Psoas muscle (tissue), 8 donors: ENCODE data around the gene GLE1. TPM values are rescaled to one million over a fixed set of nuclear protein-coding genes. Genes with fewer than 3 reads are reported as not detected.

Experiments
- ATAC-seq, 4 donors: fragments of 200-7000 bp; cut with Tn5 transposase; one replicate each; pipeline ENCODE4 v1.9.1; 2020; ENCODE audit warnings: moderate library complexity in 3 of 4, mild to moderate bottlenecking in 2 of 4
- DNase-seq, 2 donors: peaks; one replicate each; pipeline ENCODE4 v3.0.0-alpha.2; 2020
- H3K27ac ChIP-seq: fragments of 200-600 bp; one replicate; pipeline ENCODE4 v1.8.0; 2022
- H3K27me3 ChIP-seq, 3 donors: fragments of 200-600 bp in 1 of 3; one replicate each; pipeline versions ENCODE4 v1.6.1 to v1.8.0; 2013 to 2022; ENCODE audit warnings: low read length in 2 of 3, mild to moderate bottlenecking in 2 of 3, moderate library complexity in 1 of 3; ENCODE audit not compliant: insufficient read depth in 3 of 3
- H3K36me3 ChIP-seq, 2 donors: fragments of 200-600 bp in 1 of 2; one replicate each; pipeline versions ENCODE4 v1.6.1 to v1.8.0; 2013 to 2022; ENCODE audit warnings: low read depth in 1 of 2, mild to moderate bottlenecking in 1 of 2, moderate library complexity in 1 of 2; ENCODE audit not compliant: insufficient read depth in 1 of 2
- H3K4me1 ChIP-seq: fragments of 200-600 bp; one replicate; pipeline ENCODE4 v1.8.0; 2022
- H3K4me3 ChIP-seq: fragments of 200-600 bp; one replicate; pipeline ENCODE4 v1.8.0; 2022; ENCODE audit warnings: mild to moderate bottlenecking
- H3K9me3 ChIP-seq: fragments of 200-600 bp; one replicate; pipeline ENCODE4 v1.8.0; 2022
- WGBS, 3 donors: extraction: QIAGEN DNeasy Blood & Tissue Kit; methylation state at CpG; one replicate each; pipeline versions ENCODE4 v1.1.6 to v1.1.7; 2013; 5-methylcytosine and 5-hydroxymethylcytosine counted together
- intact Hi-C, 2 donors: fragments of 100-400 bp; cut with DNase I; formaldehyde crosslinking; loops; one replicate each; pipeline versions ENCODE4 v1.11.0 to v1.14.2; 2022
- long read RNA-seq, 2 donors: library from polyadenylated mRNA; unstranded; transcript quantifications; one replicate each; pipeline ENCODE4 v2.0.0, GENCODE V29; 2021
- polyA plus RNA-seq, 3 donors: library from polyadenylated mRNA; stranded (reverse); fragments of 200-250 nt; gene quantifications; one replicate each; pipeline ENCODE4 v1.2.3, GENCODE V29; 2013
- total RNA-seq, 4 donors: library from RNA; stranded (reverse); fragmentation: NEBNext Ultra II Directional in 2 of 4; extraction: Animal tissue kit (Norgen Biotek cat#: 25700) in 2 of 4; gene quantifications; one replicate each; pipeline versions ENCODE4 v1.2.1 to v1.2.4, GENCODE V29; 2021 to 2023
- TF ChIP-seq, protein P1 (sequence below): fragments of 200-600 bp; IDR thresholded peaks from one replicate; pipeline ENCODE4 v1.8.0; 2022; ENCODE audit warnings: antibody characterized with exemption
- donor health status: healthy with polysubstance abuse.
- donor health status: DM: no; HTN: no; CAD: no; lungs with moderate emphysema.
- donor health status: Bipolar disorder and iron deficiency.
- donor health status: healthy.
- donor health status: DM: yes; HTN: yes; CAD: no.
- donor health status: DM: no; HTN: no; CAD: no.
- donor health status: DM: no; HTN: no; CAD: no.
- donor health status: DM: yes; HTN: yes; CAD: no.

GLE1 gene
- 10 to 100 TPM; 16.1 to 25.7 (median 23.5) TPM for total RNA-seq
- polyA plus RNA-seq = 10 to 100 TPM; 10.3 to 29.5 (median 13.2) TPM
- long read RNA-seq, donor 1, transcript GLE1-201 (16 exons, 3,321 nt) = major isoform, 28 of 38 reads
- long read RNA-seq, donor 1, partial matches to known transcripts = 3 of 38 reads
- long read RNA-seq, donor 1, other reads (novel, unspliced or antisense) = 7 of 38 reads
- long read RNA-seq, donor 2, transcript GLE1-201 (16 exons, 3,321 nt) = major isoform, 20 of 39 reads
- long read RNA-seq, donor 2, partial matches to known transcripts = 2 of 39 reads
- long read RNA-seq, donor 2, other reads (novel, unspliced or antisense) = 17 of 39 reads

GRCh38 chr9:128504485-128505413 is at the start of gene GLE1:
Gene GLE1, plus strand, starts transcription at chr9:128504719. Its CDS starts 87 bp downstream, at chr9:128504806.
- Histone ChIP-seq H3K27ac (peak within 1 kb of the TSS; percentile 89), H3K4me1 (peaks cover 17% of the 10 kb centered on the region), H3K9me3 (no peaks in the 10 kb centered on the region), H3K4me3 (peak within 1 kb of the TSS; percentile 86), H3K36me3 (peaks cover 0 to 24% of the 10 kb centered on the region in 2 donors), H3K27me3 (no peaks in the 10 kb centered on the region)
- ATAC-seq = peak; percentile 99 to 100 (median 99)
- TF ChIP-seq, protein P1, sequence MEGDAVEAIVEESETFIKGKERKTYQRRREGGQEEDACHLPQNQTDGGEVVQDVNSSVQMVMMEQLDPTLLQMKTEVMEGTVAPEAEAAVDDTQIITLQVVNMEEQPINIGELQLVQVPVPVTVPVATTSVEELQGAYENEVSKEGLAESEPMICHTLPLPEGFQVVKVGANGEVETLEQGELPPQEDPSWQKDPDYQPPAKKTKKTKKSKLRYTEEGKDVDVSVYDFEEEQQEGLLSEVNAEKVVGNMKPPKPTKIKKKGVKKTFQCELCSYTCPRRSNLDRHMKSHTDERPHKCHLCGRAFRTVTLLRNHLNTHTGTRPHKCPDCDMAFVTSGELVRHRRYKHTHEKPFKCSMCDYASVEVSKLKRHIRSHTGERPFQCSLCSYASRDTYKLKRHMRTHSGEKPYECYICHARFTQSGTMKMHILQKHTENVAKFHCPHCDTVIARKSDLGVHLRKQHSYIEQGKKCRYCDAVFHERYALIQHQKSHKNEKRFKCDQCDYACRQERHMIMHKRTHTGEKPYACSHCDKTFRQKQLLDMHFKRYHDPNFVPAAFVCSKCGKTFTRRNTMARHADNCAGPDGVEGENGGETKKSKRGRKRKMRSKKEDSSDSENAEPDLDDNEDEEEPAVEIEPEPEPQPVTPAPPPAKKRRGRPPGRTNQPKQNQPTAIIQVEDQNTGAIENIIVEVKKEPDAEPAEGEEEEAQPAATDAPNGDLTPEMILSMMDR = no peak
- DNase-seq = peak; percentile 96 to 98
- intact Hi-C loops = loop anchor here in 1 of 2 donors (1.0 to 2.0 kb wide), 3 partner anchors 48 to 66 kb away; partner anchors contain the start of genes ODF2 and SPTAN1
- WGBS, 3 donors = 0 to 1% (median 0%) methylated on average over 62 to 64 of the region's 64 CpGs

- TF ChIP-seq, protein P1 = no peak
- ATAC-seq = no peak
- intact Hi-C loops = loop anchor here in 1 of 2 donors (5.0 kb wide), 1 partner anchor 102 kb away; no protein-coding TSS in a partner anchor
- Histone ChIP-seq H3K9me3 (no peaks in the 10 kb centered on the region), H3K4me3 (no peak overlapping the region), H3K36me3 (peaks cover 0 to 11% of the 10 kb centered on the region in 2 donors), H3K27ac (no peak overlapping the region), H3K27me3 (no peaks in the 10 kb centered on the region), H3K4me1 (no peaks in the 10 kb centered on the region)
- 75 to 81% (median 80%) methylated on average over 14 of the region's 14 CpGs for WGBS, 3 donors
- peak in 1 of 2 donors; percentile 41 for DNase-seq
These were observed 49.5 kb upstream of the GLE1 start for GRCh38 chr9:128454991-128455390.

- ATAC-seq = peak; percentile 98 to 99 (median 98)
- Histone ChIP-seq H3K27me3 (no peaks in the 10 kb centered on the region), H3K27ac (peak within 1 kb of the TSS; percentile 77), H3K4me1 (no peaks in the 10 kb centered on the region), H3K9me3 (no peaks in the 10 kb centered on the region), H3K36me3 (peaks cover 2 to 22% of the 10 kb centered on the region in 2 donors), H3K4me3 (peak within 1 kb of the TSS; percentile 86)
- 0% methylated on average over 58 to 82 of the region's 82 CpGs for WGBS, 3 donors
- peak; percentile 98 to 99 for DNase-seq
- intact Hi-C loops = loop anchor here in 1 of 2 donors (1.0 to 5.0 kb wide), 2 partner anchors 48 to 101 kb away; partner anchors contain the start of gene GLE1
- TF ChIP-seq, protein P1 = no peak
These were observed 48.5 kb upstream of the GLE1 start, which contains the start of gene ODF2 for GRCh38 chr9:128455849-128456612. Gene ODF2, plus strand, starts transcription at chr9:128456006. Its CDS starts 86 bp downstream, at chr9:128456092.

- 0 to 1% (median 1%) methylated on average over 29 to 48 of the region's 48 CpGs for WGBS, 3 donors
- peak; percentile 42 to 62 (median 51) for ATAC-seq
- TF ChIP-seq, protein P1 = no peak
- DNase-seq = peak; percentile 71 to 76
- peak overlapping the region; percentile 77 for H3K27ac ChIP-seq
- H3K4me3 ChIP-seq = peak overlapping the region; percentile 86
- no peaks in the 10 kb centered on the region for H3K27me3 ChIP-seq
- peaks cover 3 to 26% of the 10 kb centered on the region in 2 donors for H3K36me3 ChIP-seq
- no peaks in the 10 kb centered on the region for H3K4me1 ChIP-seq
- H3K9me3 ChIP-seq = no peaks in the 10 kb centered on the region
- intact Hi-C loops = loop anchor here in 1 of 2 donors (1.0 to 5.0 kb wide), 2 partner anchors 48 to 101 kb away; partner anchors contain the start of gene GLE1
These were observed 47.9 kb upstream of the GLE1 start for GRCh38 chr9:128456613-128457061.
